HG02610 (cell line): Measurements from ENCODE around the gene GALK1.
"Not testable (repeated sequence)": the region's sequence is repeated elsewhere in the genome, so short reads cannot be mapped to it uniquely, and the experiment has no call there.

ENCODE experiments used
- ATAC-seq: cut with Tn5 transposase; IDR thresholded peaks from one replicate; pipeline ENCODE4 v1.9.1; 2021; ENCODE audit warnings: mild to moderate bottlenecking, moderate library complexity; ENCODE audit not compliant: unreplicated experiment

GALK1 gene

GRCh38 chr17:75767881-75768280, 2.9 kb upstream of the GALK1 start:
- no peak for ATAC-seq

GRCh38 chr17:75765981-75766380, 989 bp upstream of the GALK1 start:
- no peak for ATAC-seq

GRCh38 chr17:75764417-75764710, 628 bp downstream of the GALK1 start:
- no peak for ATAC-seq

GRCh38 chr17:75763613-75764416, 1.2 kb downstream of the GALK1 start:
- no peak for ATAC-seq

GRCh38 chr17:75763269-75763607, 1.8 kb downstream of the GALK1 start:
- no peak for ATAC-seq

- ATAC-seq: no peak
Observed at GRCh38 chr17:75762513-75763268, 2.3 kb downstream of the GALK1 start.

GRCh38 chr17:75759978-75760640, 4.9 kb downstream of the GALK1 start:
- not testable (repeated sequence) for ATAC-seq

- ATAC-seq: no peak
Observed at GRCh38 chr17:75759457-75759856, 5.5 kb downstream of the GALK1 start.

GRCh38 chr17:75758131-75758905, 6.7 kb downstream of the GALK1 start:
- no peak for ATAC-seq

GRCh38 chr17:75757086-75757681, 7.8 kb downstream of the GALK1 start:
- ATAC-seq: no peak

GRCh38 chr17:75756451-75757085, 8.4 kb downstream of the GALK1 start:
- ATAC-seq: no peak

- no peak for ATAC-seq
Observed at GRCh38 chr17:75755990-75756389, 9.0 kb downstream of the GALK1 start.

- no peak for ATAC-seq
Observed at GRCh38 chr17:75755205-75755901, 9.6 kb downstream of the GALK1 start.

GRCh38 chr17:75754378-75755204, 10.4 kb downstream of the GALK1 start:
- no peak for ATAC-seq

- peak; percentile 44 for ATAC-seq
Observed at GRCh38 chr17:75753514-75754377, 11.2 kb downstream of the GALK1 start.

GRCh38 chr17:75752802-75753513, 12.0 kb downstream of the GALK1 start:
- no peak for ATAC-seq

- no peak for ATAC-seq
Observed at GRCh38 chr17:75752405-75752709, 12.6 kb downstream of the GALK1 start.
